H7 (cell line): ENCODE data around the gene GALNTL6. TPM values are rescaled to one million over a fixed set of nuclear protein-coding genes. Genes with fewer than 3 reads are reported as not detected.
"Not testable (repeated sequence)": the region's sequence is repeated elsewhere in the genome, so short reads cannot be mapped to it uniquely, and the experiment has no call there.

Experiments
- DNase-seq: peaks from one replicate; pipeline ENCODE4 v3.0.0; 2012
- H3K27me3 ChIP-seq: 2 replicates; pipeline ENCODE4 v1.6.0; 2011; ENCODE audit warnings: mild to moderate bottlenecking, low read length; ENCODE audit not compliant: control insufficient read depth, insufficient read depth
- H3K36me3 ChIP-seq: replicated peaks from 2 replicates; pipeline ENCODE4 v1.5.1; 2011; ENCODE audit warnings: low read length; ENCODE audit not compliant: control insufficient read depth, insufficient read depth
- H3K4me3 ChIP-seq: 2 replicates; pipeline ENCODE4 v1.5.1; 2011; ENCODE audit warnings: low read depth, mild to moderate bottlenecking, control low read depth, low read length, moderate library complexity; ENCODE audit not compliant: insufficient read depth
- total RNA-seq: library from RNA; depleted of rRNA; stranded (reverse); fragments of >200 nt; shearing (Covaris generic); gene quantifications from 2 replicates; pipeline ENCODE4 v1.2.3, GENCODE V29; 2014

GALNTL6 gene
- total RNA-seq, 1 experiment from 2014 or later: 0.24 TPM

- DNase-seq: no peak
- no peaks in the 10 kb centered on the region for H3K36me3 ChIP-seq
- H3K4me3 ChIP-seq: no peak overlapping the region
- no peaks in the 10 kb centered on the region for H3K27me3 ChIP-seq
Observed at GRCh38 chr4:172950990-172951389, 1137.8 kb downstream of the GALNTL6 start.

- no peak for DNase-seq
Observed at GRCh38 chr4:172951679-172952451, 1138.7 kb downstream of the GALNTL6 start.

GRCh38 chr4:172953896-172954568 is 1140.8 kb downstream of the GALNTL6 start:
- Histone ChIP-seq H3K4me3 (no peak overlapping the region), H3K36me3 (no peaks in the 10 kb centered on the region), H3K27me3 (no peaks in the 10 kb centered on the region)
- no peak for DNase-seq

More at GRCh38 chr4:172951679-172952451, 1138.7 kb downstream of the GALNTL6 start:
- Histone ChIP-seq H3K36me3 (no peaks in the 10 kb centered on the region), H3K4me3 (no peak overlapping the region), H3K27me3 (no peaks in the 10 kb centered on the region)

GRCh38 chr4:172956340-172956739 is 1143.1 kb downstream of the GALNTL6 start:
- not testable (repeated sequence) for H3K36me3 ChIP-seq, H3K4me3 ChIP-seq, H3K27me3 ChIP-seq, DNase-seq

- no peaks in the 10 kb centered on the region for H3K27me3 ChIP-seq
- DNase-seq: no peak
- no peaks in the 10 kb centered on the region for H3K36me3 ChIP-seq
- no peak overlapping the region for H3K4me3 ChIP-seq
Observed at GRCh38 chr4:172957216-172957615, 1144.0 kb downstream of the GALNTL6 start.

- Histone ChIP-seq H3K36me3 (no peaks in the 10 kb centered on the region), H3K4me3 (no peak overlapping the region), H3K27me3 (no peaks in the 10 kb centered on the region)
- DNase-seq: no peak
Observed at GRCh38 chr4:172962564-172963353, 1149.6 kb downstream of the GALNTL6 start.

GRCh38 chr4:172963498-172964294 is 1150.5 kb downstream of the GALNTL6 start:
- Histone ChIP-seq H3K4me3 (no peak overlapping the region), H3K36me3 (no peaks in the 10 kb centered on the region), H3K27me3 (no peaks in the 10 kb centered on the region)
- no peak for DNase-seq

- DNase-seq, H3K36me3 ChIP-seq, H3K27me3 ChIP-seq, H3K4me3 ChIP-seq: not testable (repeated sequence)
Observed at GRCh38 chr4:172970189-172970588, 1157.0 kb downstream of the GALNTL6 start.

- Histone ChIP-seq H3K27me3 (no peaks in the 10 kb centered on the region), H3K36me3 (no peaks in the 10 kb centered on the region), H3K4me3 (no peak overlapping the region)
- DNase-seq: no peak
Observed at GRCh38 chr4:172974586-172974985, 1161.4 kb downstream of the GALNTL6 start.

GRCh38 chr4:172975651-172976229 is 1162.5 kb downstream of the GALNTL6 start:
- peak; percentile 69 for DNase-seq
- no peak overlapping the region for H3K4me3 ChIP-seq
- H3K27me3 ChIP-seq: no peaks in the 10 kb centered on the region
- H3K36me3 ChIP-seq: no peaks in the 10 kb centered on the region

GRCh38 chr4:172977491-172978041 is 1164.4 kb downstream of the GALNTL6 start:
- DNase-seq, H3K36me3 ChIP-seq, H3K4me3 ChIP-seq, H3K27me3 ChIP-seq: not testable (repeated sequence)

- no peak for DNase-seq
Observed at GRCh38 chr4:172978848-172979247, 1165.6 kb downstream of the GALNTL6 start.

GRCh38 chr4:172979332-172979731 is 1166.1 kb downstream of the GALNTL6 start:
- Histone ChIP-seq H3K27me3 (no peaks in the 10 kb centered on the region), H3K36me3 (no peaks in the 10 kb centered on the region)

More at GRCh38 chr4:172978848-172979247, 1165.6 kb downstream of the GALNTL6 start:
- Histone ChIP-seq H3K36me3 (no peaks in the 10 kb centered on the region), H3K4me3 (no peak overlapping the region), H3K27me3 (no peaks in the 10 kb centered on the region)

More at GRCh38 chr4:172979332-172979731, 1166.1 kb downstream of the GALNTL6 start:
- H3K4me3 ChIP-seq: no peak overlapping the region
- no peak for DNase-seq
